Activated naive CD4-positive, alpha-beta T cell treated with Interleukin-2 at 50 U/mL for 16 hours (primary cell): Measurements from ENCODE around the gene CTSF.
A peak's percentile ranks its signal among the peaks of the same experiment; 100 is the strongest.
"Not testable (repeated sequence)": the region's sequence is repeated elsewhere in the genome, so short reads cannot be mapped to it uniquely, and the experiment has no call there.

Experiments used
- DNase-seq: peaks from one replicate; pipeline ENCODE4 v3.0.0-alpha.2; 2020

Gene CTSF

DNA sequence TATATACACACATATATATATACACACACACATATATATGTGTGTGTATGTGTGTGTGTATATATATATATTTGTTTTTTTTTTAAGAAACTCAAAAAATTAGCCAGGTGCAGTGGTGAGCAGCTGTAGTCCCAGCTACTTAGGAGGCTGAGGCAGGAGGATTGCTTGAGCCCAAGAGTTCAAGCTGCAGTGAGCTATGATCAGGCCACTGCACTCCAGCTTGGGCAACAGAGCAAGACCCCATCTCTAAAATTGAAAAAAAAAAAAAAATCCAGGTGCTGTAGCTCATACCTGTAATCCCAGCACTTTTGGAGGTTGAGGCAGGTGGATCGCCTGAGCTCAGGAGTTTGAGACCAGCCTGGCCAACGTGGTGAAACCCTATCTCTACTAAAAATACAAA, 20.9 kb upstream of the CTSF start:
- not testable (repeated sequence) for DNase-seq

DNA sequence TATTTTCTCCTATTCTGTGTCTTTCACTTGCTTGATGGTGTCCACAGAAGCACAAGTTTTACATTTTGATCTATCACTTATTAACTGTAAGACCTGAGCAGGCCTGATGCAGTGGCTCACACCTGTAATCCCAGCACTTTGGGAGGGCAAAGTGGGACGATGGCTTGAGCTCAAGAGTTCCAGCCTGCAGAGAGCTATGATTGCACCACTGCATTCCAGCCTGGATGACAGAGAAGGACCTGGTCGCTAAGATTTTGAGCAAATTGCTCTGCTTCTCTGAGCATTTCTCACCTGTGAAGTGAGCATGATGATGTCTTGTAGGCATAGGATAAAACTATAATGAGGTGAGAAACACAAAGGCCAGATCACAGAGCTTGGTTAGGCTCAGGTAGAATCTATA, 17.7 kb upstream of the CTSF start:
- DNase-seq, result no peak

DNA sequence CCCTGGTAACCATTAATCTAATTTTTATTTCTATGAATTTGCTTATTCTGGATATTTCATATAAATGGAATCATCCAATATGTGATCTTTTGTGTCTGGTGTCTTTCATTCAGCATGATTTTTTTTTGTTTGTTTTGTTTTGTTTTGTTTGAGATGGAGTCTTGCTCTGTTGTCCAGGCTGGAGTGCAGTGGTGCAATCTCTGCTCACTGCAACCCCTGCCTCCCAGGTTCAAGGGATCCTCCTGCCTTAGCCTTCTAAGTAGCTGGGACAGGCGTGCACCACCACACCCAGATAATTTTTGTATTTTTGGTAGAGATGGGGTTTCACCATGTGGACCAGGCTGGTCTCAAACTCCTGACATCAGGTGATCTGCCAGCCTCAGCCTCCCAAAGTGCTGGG, 17.0 kb upstream of the CTSF start:
- DNase-seq, result not testable (repeated sequence)

DNA sequence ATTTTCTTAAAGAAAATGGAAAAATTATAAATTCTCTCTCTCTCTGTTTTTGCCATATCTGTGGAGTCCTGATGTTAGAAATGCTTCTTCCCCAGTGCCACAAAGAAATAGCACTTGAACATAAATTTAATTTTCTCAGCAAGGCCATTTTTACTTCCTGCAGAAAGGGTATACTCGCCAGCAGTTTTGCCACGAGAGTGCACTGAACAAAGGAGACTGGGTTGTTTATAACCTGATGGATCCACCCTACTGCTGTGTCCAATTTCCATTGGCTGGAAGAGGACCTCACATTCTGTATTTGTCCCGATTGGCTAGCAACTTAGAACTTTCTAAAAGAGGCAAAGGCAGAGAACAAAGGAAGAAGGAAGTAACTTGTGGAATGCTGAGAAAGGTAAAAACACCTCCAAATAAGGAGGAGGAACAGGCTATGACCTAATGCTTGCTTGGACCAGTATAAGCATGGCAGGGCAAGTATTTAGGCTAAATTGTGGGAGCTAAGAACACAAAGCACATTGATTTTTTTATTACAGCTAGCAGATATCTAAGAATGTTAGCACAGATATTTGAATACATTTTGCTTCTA, 14.2 kb upstream of the CTSF start:
- DNase-seq, result not testable (repeated sequence)

DNA sequence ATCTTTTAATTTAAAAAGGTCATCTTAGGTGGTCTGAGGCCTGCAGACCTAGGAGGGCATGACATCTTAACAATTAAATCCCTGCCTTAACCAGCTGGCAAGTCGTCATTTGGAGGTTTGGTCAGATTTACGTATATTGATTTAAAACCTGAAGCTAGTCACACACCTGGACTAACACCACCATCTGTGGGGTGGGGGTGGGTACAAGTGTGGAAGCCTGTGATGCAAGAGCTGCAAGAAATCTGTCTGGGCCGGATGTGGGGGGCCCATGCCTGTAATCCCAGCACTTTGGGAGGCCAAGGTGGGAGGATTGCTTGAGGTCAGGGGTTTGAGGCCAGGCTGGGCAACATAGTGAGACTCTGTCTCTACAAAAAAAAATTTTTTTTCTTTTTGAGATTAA, 12.9 kb upstream of the CTSF start:
- DNase-seq, result no peak

DNA sequence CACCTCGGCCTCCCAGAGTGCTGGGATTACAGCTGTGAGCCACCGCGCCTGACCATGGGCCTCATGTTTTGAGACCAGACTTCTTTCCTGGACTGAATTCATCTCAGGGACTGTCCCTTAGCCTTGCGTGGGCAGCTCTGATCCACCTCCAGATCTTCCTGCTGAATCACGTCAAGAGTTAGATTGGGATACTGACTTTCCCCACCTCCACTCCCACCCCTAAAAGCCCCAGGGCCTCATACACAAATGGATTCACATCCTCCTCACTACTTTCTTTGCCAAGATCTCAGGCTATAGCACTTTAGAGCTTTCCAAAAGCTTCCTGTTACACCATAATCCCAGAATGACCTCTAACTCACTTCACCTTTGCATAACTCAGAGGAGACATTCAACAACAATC, 12.4 kb upstream of the CTSF start:
- no peak for DNase-seq

DNA sequence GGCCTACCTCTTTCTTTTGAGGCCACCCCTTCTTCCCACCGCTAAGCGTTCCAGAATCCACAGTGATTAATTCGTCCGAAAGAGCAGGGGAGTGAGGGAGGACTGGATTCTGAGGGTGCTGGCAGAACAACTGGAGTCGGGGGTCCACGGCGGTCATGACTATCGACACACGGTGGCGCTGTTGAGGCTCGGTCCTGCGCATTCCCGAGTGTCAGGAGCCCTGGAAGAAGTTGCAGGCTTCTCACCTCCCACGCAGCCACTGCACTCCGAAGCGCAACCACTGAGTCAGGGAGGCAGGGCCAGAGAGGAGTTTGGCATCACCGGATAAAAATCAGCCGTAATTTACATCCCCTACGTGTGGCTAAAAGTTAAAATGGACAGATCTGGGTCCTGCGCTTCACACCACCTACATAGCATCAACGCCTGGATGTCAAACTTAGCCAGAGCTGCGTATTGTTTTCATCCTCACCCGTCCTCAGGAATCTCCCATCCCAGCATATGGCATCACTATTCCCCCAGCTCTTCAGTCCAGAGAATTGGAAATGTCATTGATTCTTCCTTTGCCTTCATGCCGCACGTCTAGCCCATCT, 10.7 kb upstream of the CTSF start:
- peak; percentile 81 for DNase-seq

DNA sequence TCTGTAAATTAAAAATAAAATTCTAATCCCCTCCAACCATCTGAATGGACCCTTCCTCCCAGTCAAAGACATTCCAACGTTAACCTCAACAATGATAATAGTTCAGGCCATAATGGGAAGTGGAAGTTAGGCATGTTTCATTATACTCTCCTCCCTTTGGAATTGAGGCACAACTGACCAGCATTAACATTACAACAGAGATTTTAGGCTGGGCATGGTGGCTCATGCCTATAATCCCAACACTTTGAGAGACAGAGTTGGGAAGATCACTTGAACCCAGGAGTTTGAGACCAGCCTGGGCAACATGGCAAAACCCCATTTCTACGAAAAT, 2.4 kb upstream of the CTSF start:
- no peak for DNase-seq

DNA sequence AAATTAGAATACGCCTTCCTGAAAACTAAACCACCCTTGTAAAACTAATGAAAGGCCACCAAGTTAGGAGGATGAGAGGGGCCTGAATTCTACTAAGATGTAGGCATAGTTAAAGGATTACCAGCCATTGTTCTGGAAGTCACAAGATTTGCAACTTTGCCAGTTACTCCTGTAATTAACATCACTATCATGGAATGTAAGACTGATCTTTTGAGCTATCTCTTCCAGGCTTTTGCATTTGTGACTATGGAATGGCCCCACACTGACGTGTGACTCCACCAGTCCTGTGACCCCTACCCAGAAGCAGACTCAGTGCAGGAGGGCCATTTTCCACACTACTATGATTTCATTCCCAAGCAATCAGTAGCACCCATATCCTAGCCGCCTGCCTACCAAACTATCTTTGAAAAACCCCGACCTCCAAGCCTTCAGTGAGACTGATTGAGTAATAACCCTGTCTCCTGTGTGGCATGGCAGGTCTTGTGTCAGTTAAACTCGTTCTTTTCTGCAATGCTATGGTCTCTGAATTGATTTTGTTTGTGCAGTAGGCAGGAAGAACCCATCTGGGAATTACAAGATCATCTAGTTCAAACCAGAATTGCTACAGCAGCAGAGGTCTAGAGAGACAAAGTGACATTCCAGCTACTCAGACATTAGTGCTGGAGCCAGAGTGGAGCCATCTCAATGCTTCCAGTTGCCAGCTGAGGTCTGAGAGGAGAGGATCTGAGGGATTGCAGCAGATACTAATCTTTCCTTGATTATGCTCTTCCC, 1.9 kb upstream of the CTSF start:
- no peak for DNase-seq

DNA sequence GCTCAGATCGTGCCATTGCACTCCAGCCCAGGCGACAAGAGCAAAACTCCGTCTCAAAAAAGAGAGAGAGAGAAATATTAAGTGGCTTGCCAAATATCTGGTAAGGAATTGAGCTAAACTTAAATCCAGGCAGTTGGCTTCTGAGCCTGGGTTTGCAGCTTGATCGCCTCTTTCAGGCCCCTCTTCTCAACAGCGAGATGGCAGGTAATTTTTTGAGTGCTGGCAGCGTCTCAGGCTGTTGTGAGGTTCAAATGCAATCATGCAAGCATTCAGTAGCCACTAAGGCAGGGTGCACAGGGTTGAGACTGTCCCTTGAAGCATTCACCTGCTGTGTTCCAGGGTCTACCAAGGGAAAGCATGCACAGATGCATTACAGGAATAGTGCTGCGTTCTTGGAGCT, 670 bp upstream of the CTSF start:
- no peak for DNase-seq

DNA sequence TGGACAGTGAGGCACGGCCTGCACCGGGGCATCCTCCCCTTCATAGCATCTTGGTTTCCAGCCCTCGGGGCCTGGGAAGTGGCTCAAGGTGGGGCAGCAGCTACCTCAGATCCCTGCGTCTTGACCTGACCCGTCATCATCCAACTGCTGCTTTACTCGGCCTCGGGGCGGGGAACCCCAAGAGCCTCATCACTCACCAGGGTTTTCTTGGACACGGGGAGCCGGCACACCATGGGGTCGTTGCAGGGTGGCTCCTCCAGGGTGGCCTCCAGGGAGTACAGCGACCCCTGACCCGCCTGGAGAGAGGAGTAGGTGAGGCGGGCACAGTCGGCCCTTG, 651 bp downstream of the CTSF start:
- DNase-seq, result no peak

DNA sequence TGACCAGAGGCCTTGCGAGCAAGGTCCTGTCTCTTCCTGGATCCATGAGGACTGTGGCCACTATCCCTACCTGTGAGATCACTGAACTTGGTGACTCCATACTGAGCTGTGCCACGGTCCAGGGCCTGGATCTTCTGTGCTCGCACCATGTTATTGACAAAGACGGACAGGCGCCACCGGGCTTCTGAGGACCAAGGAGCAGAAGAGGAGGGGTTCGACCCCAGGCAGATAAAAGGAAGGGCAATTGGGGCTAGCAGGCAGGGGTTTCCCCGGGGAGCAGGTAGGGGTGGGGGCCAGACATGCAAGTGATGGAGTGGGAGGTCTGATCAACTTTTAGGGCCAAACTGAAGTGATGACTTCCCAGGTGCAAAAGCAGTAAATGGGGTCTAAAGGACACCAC, 2.2 kb downstream of the CTSF start:
- no peak for DNase-seq

DNA sequence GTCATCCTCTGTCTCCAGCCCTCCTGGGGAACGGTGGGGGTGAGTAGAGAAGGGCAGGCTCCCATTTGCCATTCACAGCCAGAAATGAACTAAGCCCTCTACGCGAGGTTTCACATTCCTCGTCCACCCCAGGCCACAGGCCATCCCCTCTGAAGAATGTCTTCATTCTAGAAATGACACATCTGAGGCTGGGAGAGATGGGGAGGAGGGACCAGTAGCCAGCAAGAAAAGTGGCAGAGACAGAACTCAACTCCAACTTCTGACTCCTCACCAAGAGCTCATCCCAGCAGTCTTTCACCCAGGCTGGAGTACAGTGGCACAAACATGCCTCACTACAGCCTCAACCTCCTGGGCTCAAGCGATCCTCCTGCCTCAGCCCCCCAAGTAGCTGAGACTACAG, 3.4 kb downstream of the CTSF start:
- no peak for DNase-seq

DNA sequence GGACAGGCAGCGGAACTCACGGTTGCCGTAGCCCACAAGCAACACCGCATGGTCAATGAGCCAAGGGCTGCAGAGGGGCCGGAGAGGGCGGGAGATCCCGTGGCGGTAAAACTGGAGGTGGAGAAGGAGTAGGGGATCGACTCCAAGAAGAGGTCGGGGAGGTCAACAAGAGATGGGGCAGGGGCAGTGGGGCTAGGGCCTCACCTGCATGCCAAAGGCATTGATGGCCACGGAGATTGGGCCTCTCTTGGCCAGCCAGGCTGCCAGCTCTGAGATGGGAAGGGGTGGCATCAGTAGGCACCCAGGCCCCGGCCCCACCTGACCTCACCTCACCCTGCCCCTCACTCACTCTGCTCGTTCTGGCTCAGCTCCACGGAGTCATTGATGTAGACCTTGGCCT, 3.9 kb downstream of the CTSF start:
- DNase-seq, result no peak

DNA sequence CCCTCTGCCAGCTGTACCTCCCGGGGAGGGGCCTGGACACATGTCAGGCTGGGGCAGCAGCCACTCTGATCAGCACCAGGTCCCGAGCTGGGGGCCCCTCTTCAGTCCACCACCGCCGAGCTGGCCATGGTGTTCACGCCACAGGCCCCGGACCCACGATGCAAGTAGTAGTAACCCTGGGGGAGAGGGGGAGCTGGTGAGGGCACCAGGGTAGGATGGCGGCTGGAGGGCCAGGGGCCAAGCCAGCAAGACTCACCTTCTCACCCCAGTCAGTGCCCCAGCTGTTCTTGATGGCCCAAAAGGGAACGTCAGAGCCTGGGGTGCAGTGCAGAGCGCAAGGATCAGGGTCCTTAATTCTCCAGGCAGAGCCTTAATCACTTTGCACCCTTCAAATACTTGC, 4.6 kb downstream of the CTSF start:
- DNase-seq, result no peak

DNA sequence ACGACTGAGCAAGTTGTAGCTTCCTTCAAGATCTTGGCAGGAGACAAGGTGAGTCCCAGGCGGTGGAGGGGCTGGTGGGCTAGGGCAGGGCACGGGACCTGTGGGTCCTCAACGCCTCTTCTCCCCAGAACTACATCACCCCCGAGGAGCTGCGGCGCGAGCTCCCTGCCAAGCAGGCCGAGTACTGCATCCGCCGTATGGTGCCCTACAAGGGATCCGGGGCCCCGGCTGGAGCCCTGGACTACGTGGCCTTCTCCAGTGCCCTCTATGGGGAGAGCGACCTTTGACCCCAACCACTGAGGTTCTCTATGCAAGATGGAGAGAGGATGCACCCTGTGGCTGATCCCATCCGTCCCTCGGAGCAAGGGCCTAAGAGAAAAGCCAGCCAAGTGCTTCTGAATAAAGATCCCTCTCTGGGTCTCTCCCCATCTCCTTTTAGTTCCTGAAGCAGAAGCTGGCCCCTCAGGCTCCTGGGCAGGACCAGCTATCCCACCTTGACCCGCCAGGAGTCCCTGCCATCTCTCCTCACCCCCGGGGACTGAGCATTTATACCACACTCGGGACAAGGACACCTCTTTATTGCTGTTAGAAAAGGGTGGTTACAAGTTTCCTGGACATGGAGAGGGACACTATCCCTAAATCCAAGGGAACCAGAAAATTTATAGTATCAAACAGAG, 5.4 kb downstream of the CTSF start:
- DNase-seq, result no peak

DNA sequence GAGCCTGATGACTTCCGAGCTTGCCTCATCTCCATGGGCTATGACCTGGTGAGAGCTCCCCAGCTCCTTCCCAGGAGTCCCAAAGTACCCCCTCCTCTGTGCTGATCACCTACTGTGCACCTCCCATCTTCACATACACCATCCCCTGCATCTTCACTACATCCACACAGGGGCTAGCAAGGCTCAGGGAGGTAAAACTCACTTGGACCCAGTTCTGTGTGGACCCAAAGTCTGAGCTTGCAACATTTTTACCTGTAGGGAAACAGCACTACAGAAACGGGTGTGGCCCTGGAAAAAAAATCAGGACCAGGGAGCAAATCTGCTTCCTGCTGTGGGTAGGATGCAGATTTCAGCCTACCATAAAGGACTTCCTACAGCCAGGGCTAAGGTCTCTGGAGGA, 6.1 kb downstream of the CTSF start:
- no peak for DNase-seq

DNA sequence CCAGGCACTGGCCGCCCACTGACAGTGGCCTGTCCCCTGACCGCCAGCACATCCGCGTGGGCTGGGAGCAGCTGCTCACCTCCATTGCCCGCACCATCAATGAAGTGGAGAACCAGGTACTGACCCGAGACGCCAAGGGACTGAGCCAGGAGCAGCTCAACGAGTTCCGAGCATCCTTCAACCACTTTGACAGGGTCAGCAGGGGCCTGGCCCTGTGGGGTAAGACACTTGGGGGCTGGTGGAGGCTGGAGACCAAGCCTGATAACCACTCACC, 6.5 kb downstream of the CTSF start:
- no peak for DNase-seq

DNA sequence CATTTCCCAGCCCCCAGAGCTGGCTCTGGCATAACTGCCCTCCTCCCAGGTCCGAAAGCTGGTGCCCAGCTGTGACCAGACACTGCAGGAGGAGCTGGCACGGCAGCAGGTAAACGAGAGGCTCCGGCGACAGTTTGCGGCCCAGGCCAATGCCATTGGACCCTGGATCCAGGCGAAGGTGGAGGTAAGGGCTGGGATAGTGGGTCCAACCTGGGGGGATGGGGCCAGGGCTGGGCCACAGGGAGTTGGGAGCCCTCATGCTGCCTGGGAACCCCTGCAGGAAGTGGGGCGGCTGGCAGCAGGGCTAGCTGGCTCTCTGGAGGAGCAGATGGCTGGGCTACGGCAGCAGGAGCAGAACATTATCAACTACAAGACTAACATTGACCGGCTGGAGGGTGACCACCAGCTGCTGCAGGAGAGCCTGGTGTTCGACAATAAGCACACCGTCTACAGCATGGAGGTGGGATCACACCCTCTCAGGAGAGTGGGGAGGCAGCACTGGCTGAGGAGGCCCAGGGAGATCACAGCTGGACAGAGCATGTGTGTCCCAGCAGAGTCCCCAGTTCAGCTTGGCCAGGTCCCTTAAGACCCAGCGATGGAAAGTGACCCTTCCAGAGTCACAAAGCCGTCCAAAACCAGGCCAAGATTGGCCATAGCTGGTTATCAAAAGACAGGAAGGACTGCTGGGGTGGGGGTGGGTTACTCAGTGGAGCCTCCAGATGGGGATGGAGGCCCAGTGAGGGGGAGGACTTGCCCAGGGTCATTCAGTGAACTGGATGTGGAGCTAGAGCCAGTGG, 7.0 kb downstream of the CTSF start:
- no peak for DNase-seq

DNA sequence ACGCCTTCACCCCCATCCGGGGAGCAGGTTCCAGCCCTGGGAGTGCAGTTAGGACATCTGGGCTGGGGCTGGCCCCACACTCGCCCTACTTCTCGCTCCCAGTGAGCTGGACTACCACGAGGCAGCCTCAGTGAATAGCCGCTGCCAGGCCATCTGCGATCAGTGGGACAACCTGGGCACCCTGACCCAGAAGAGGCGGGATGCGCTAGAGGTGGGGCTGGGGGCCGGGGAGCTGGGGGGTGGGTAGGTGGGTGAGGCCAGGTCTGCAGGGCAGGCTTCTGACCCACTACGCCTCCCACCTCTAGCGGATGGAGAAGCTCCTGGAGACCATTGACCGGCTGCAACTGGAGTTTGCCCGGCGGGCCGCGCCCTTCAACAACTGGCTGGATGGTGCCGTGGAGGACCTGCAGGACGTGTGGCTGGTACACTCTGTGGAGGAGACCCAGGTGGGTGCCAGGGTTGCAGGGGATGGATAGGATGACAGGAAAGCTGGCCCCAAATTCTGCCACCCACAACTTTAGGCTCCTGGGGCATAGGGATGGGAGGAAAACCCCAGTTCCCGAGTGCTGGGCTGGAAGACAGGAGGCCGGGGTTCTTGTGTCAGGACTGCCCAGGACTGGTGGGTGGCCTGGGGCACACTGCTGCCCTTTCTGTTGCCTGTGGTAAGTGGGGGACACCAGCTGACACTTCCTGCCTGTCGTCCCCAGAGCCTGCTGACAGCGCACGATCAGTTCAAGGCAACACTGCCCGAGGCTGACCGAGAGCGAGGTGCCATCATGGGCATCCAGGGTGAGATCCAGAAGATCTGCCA, 8.3 kb downstream of the CTSF start:
- DNase-seq, result no peak

DNA sequence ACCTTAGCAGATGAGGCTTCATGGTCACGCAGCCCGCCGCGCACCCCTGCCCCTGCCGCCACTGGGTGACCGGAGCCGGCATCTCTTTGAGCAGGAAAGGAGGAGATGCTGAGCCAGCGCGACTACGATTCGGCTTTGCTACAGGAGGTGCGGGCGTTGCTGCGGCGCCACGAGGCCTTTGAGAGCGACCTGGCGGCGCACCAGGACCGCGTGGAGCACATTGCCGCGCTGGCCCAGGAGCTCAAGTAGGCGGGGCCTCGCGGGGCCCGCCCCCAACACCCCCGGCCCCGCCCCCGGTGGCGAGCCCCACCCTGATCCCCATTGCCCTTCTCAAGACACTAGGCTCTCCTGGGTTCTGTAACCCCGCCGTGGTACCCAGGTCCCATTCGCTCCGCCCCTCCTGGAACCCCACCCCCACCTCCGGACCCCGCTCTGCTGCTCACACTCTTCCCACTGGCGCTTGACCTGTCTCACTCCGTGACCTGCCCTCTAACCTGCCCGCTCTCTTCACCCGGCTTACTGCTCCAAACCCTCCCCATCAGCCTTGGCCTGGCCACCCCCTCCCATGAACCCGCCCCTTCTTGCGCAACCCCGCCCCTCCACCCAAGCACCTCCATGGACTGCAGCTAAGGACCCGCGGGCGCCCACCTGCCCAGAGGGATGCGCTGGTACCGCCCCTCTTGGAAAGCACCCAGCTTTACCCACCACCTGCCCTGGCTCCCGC, 9.1 kb downstream of the CTSF start:
- peak; percentile 29 for DNase-seq

DNA sequence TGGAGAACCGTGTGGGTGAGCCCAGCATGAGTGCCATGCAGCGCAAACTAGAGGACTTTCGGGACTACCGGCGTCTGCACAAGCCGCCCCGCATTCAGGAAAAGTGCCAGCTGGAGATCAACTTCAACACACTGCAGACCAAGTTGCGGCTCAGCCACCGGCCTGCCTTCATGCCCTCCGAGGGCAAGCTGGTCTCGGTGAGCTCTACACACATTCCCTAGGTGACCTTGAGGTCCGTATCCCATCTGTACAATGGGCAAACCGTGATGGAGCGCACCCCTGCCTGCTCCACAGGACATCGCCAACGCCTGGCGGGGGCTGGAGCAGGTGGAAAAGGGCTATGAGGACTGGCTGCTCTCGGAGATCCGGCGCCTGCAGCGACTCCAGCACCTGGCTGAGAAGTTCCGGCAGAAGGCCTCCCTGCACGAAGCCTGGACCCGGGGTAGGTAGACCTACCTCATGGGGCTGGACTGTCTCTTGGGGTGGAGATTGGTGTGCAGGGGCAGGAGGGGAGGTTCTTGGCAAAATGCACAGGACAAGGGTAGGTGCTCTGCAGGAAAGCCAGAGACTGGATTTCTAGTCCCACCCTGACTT, 10.6 kb downstream of the CTSF start:
- no peak for DNase-seq
